GM19397 (cell line): ENCODE results near the gene MAGI3.
"Not testable (repeated sequence)": the region's sequence is repeated elsewhere in the genome, so short reads cannot be mapped to it uniquely, and the experiment has no call there.

ENCODE experiments used
- ATAC-seq: cut with Tn5 transposase; IDR thresholded peaks from one replicate; pipeline ENCODE4 v1.9.1; 2021; ENCODE audit warnings: mild to moderate bottlenecking, moderate library complexity; ENCODE audit not compliant: unreplicated experiment

The MAGI3 gene

GRCh38 chr1:113557187-113557586 is 166.9 kb downstream of the MAGI3 start:
- no peak for ATAC-seq

GRCh38 chr1:113565621-113566020 is 175.3 kb downstream of the MAGI3 start:
- no peak for ATAC-seq

- no peak for ATAC-seq
These were observed 177.1 kb downstream of the MAGI3 start for GRCh38 chr1:113567427-113567826.

GRCh38 chr1:113575744-113576260 is 185.5 kb downstream of the MAGI3 start:
- not testable (repeated sequence) for ATAC-seq

GRCh38 chr1:113576271-113576670 is 186.0 kb downstream of the MAGI3 start:
- ATAC-seq: no peak

GRCh38 chr1:113579256-113580018 is 189.1 kb downstream of the MAGI3 start:
- ATAC-seq: no peak

GRCh38 chr1:113581323-113581722 is 191.0 kb downstream of the MAGI3 start:
- ATAC-seq: no peak

GRCh38 chr1:113582084-113582483 is 191.8 kb downstream of the MAGI3 start:
- no peak for ATAC-seq

GRCh38 chr1:113587475-113587874 is 197.2 kb downstream of the MAGI3 start:
- no peak for ATAC-seq

GRCh38 chr1:113592230-113592629 is 201.9 kb downstream of the MAGI3 start:
- ATAC-seq: no peak

GRCh38 chr1:113593550-113594297 is 203.4 kb downstream of the MAGI3 start:
- ATAC-seq: no peak

- ATAC-seq: not testable (repeated sequence)
These were observed 214.2 kb downstream of the MAGI3 start for GRCh38 chr1:113604466-113604865.

GRCh38 chr1:113605146-113605545 is 214.8 kb downstream of the MAGI3 start:
- ATAC-seq: no peak

- no peak for ATAC-seq
These were observed 218.1 kb downstream of the MAGI3 start for GRCh38 chr1:113608399-113608798.

- no peak for ATAC-seq
These were observed 220.1 kb downstream of the MAGI3 start for GRCh38 chr1:113610372-113610771.

- no peak for ATAC-seq
These were observed 225.1 kb downstream of the MAGI3 start for GRCh38 chr1:113615425-113615824.

- no peak for ATAC-seq
These were observed 225.8 kb downstream of the MAGI3 start for GRCh38 chr1:113616156-113616555.

- no peak for ATAC-seq
These were observed 227.3 kb downstream of the MAGI3 start for GRCh38 chr1:113617438-113618141.

GRCh38 chr1:113628997-113629396 is 238.7 kb downstream of the MAGI3 start:
- no peak for ATAC-seq

- ATAC-seq: no peak
These were observed 240.3 kb downstream of the MAGI3 start for GRCh38 chr1:113630340-113631327.
